HEK293 (cell line): ENCODE results near the gene TBC1D14.

Source experiments
- CTCF ChIP-seq: fragments of 450-650 bp; formaldehyde crosslinking; IDR thresholded peaks from 2 replicates; pipeline ENCODE4 v1.5.1; 2016; ENCODE audit warnings: missing biosample characterization, missing genetic modification characterization
- ZBTB1 ChIP-seq: fragments of 450-650 bp; formaldehyde crosslinking; IDR thresholded peaks from 2 replicates; pipeline ENCODE4 v1.5.1; 2016; ENCODE audit warnings: missing biosample characterization, missing genetic modification characterization
- ZNF302 ChIP-seq: fragments of 450-650 bp; formaldehyde crosslinking; IDR thresholded peaks from 2 replicates; pipeline ENCODE4 v1.5.1; 2016; ENCODE audit warnings: missing biosample characterization, missing genetic modification characterization, low read depth
- ZNF670 ChIP-seq: fragments of 450-650 bp; formaldehyde crosslinking; IDR thresholded peaks from 2 replicates; pipeline ENCODE4 v1.5.1; 2016; ENCODE audit warnings: missing biosample characterization, missing genetic modification characterization, low read depth

GRCh38 chr4:6873792-6874461 lies 35.7 kb upstream of the TBC1D14 start:
- TF ChIP-seq CTCF (tag by site-specific recombination) (peak; percentile 37; the same call in 1 of the 2 replicates), ZBTB1 (tag by site-specific recombination) (no peak), ZNF670 (no peak), ZNF302 (tag by site-specific recombination) (no peak)
